H1 (cell line): Measurements from ENCODE around the gene KLHL18. TPM values are rescaled to one million over a fixed set of nuclear protein-coding genes. Genes with fewer than 3 reads are reported as not detected.

Source experiments
- CTCF ChIA-PET: fragments of 300-600 bp; sonication (Branson Sonifier 250); formaldehyde crosslinking; loops from one replicate; lab custom pipeline; 2021; ENCODE audit not compliant: partially characterized antibody; lab: Charles Lee
- POLR2A ChIA-PET: fragments of 300-600 bp; sonication (Branson Sonifier 250); formaldehyde crosslinking; loops from one replicate; lab custom pipeline; 2021; ENCODE audit warnings: inconsistent platforms; ENCODE audit not compliant: partially characterized antibody; lab: Charles Lee
- DNase-seq, 2 experiments: peaks; one replicate each; pipeline versions ENCODE4 v3.0.0 to v3.0.0-alpha.2; 2010 to 2022; ENCODE audit warnings: low spot score in 2 of 2, low read depth in 1 of 2, mixed read lengths in 1 of 2
- FAIRE-seq: peaks from 2 replicates; lab custom pipeline; 2011; peaks lifted over from hg19 to GRCh38; lab: Jason Lieb, UNC
- H2AFZ ChIP-seq: 2 replicates; pipeline ENCODE4 v1.8.1; 2012; ENCODE audit warnings: low read length, inconsistent platforms
- H2AK5ac ChIP-seq: 2 replicates; pipeline ENCODE4 v1.6.1; 2013; ENCODE audit warnings: low read depth, low read length
- H2BK120ac ChIP-seq: replicated peaks from 2 replicates; pipeline ENCODE3; 2013; ENCODE audit warnings: low read depth, low read length, inconsistent platforms
- H2BK12ac ChIP-seq: 2 replicates; pipeline ENCODE4 v1.6.1; 2013; ENCODE audit warnings: low read depth, low read length
- H2BK15ac ChIP-seq: 2 replicates; pipeline ENCODE4 v1.6.1; 2013; ENCODE audit warnings: low read length
- H2BK20ac ChIP-seq: 2 replicates; pipeline ENCODE4 v1.6.1; 2013; ENCODE audit warnings: low read length
- H2BK5ac ChIP-seq: 2 replicates; pipeline ENCODE4 v1.6.1; 2013; ENCODE audit warnings: low read depth, low read length
- H3K14ac ChIP-seq: 2 replicates; pipeline ENCODE4 v1.6.1; 2013; ENCODE audit warnings: inconsistent platforms; ENCODE audit not compliant: insufficient read length
- H3K18ac ChIP-seq: 2 replicates; pipeline ENCODE4 v1.6.1; 2013; ENCODE audit warnings: low read length; ENCODE audit errors: extremely low read depth
- H3K23ac ChIP-seq: 2 replicates; pipeline ENCODE4 v1.6.1; 2013; ENCODE audit warnings: inconsistent platforms; ENCODE audit not compliant: insufficient read length
- H3K23me2 ChIP-seq: 2 replicates; pipeline ENCODE4 v1.6.1; 2013; ENCODE audit warnings: low read depth, low read length
- H3K27ac ChIP-seq: 2 replicates; pipeline ENCODE4 v1.6.1; 2011; ENCODE audit warnings: low read depth, low read length, inconsistent platforms
- H3K27me3 ChIP-seq, 4 experiments: replicated peaks in 1 of 4; 1 replicate in 1 of 4; 2 replicates in 3 of 4; pipeline versions ENCODE4 v1.6.1 to v1.8.1; 2011 to 2013; ENCODE audit warnings: low read length in 3 of 4, mild to moderate bottlenecking in 3 of 4, inconsistent platforms in 2 of 4, mixed read lengths in 2 of 4, moderate library complexity in 1 of 4; ENCODE audit not compliant: control insufficient read depth in 3 of 4, insufficient read depth in 3 of 4; ENCODE audit errors: extremely low read depth in 1 of 4
- H3K36me3 ChIP-seq, 4 experiments: 2 replicates each; pipeline versions ENCODE4 v1.6.1 to v1.8.1; 2011 to 2013; ENCODE audit warnings: mild to moderate bottlenecking in 4 of 4, low read length in 3 of 4, moderate library complexity in 2 of 4, control low read depth in 1 of 4, inconsistent platforms in 1 of 4; ENCODE audit not compliant: insufficient read depth in 4 of 4, control insufficient read depth in 2 of 4
- H3K4ac ChIP-seq: replicated peaks from 2 replicates; pipeline ENCODE3; 2013; ENCODE audit warnings: low read length, low read depth, mixed read lengths, inconsistent platforms; ENCODE audit not compliant: insufficient read length
- H3K4me1 ChIP-seq, 4 experiments: replicated peaks in 1 of 4; 1 replicate in 1 of 4; 2 replicates in 3 of 4; pipeline versions ENCODE4 v1.6.1 to v1.8.1; 2011 to 2013; ENCODE audit warnings: low read length in 3 of 4, inconsistent platforms in 2 of 4, mixed read lengths in 1 of 4; ENCODE audit not compliant: insufficient read depth in 4 of 4, control insufficient read depth in 3 of 4
- H3K4me2 ChIP-seq, 2 experiments: 2 replicates each; pipeline versions ENCODE4 v1.6.1 to v1.8.1; 2011 to 2013; ENCODE audit warnings: low read depth in 2 of 2, low read length in 2 of 2, control low read depth in 1 of 2, inconsistent platforms in 1 of 2, mild to moderate bottlenecking in 1 of 2; ENCODE audit not compliant: insufficient read depth in 1 of 2
- H3K4me3 ChIP-seq, 4 experiments: fragments of 200-600, 300-600 bp in 1 of 4; sonication (generic), shearing (Covaris generic), sonication (Bioruptor Twin) in 1 of 4; 2 replicates each; pipeline versions ENCODE4 v1.5.1 to v1.8.1; 2011 to 2016; ENCODE audit warnings: low read length in 4 of 4, low read depth in 3 of 4, control low read depth in 2 of 4, inconsistent platforms in 2 of 4, mild to moderate bottlenecking in 2 of 4, mixed read lengths in 1 of 4, moderate library complexity in 1 of 4; ENCODE audit not compliant: insufficient read depth in 2 of 4; ENCODE audit errors: extremely low read depth in 1 of 4
- H3K56ac ChIP-seq: replicated peaks from 2 replicates; pipeline ENCODE3; 2013; ENCODE audit warnings: low read depth, mild to moderate bottlenecking, mixed read lengths, low read length, inconsistent platforms; ENCODE audit not compliant: insufficient read length
- H3K79me1 ChIP-seq: 2 replicates; pipeline ENCODE4 v1.6.1; 2013; ENCODE audit warnings: low read depth, low read length, control low read depth
- H3K79me2 ChIP-seq, 2 experiments: 2 replicates each; pipeline versions ENCODE4 v1.6.1 to v1.8.1; 2012 to 2013; ENCODE audit warnings: low read length in 2 of 2, mild to moderate bottlenecking in 2 of 2, inconsistent platforms in 1 of 2; ENCODE audit not compliant: insufficient read depth in 2 of 2, control insufficient read depth in 1 of 2
- H3K9ac ChIP-seq, 4 experiments: replicated peaks in 1 of 4; 1 replicate in 1 of 4; 2 replicates in 3 of 4; pipeline versions ENCODE4 v1.6.1 to v1.8.1; 2011 to 2013; ENCODE audit warnings: low read depth in 3 of 4, low read length in 3 of 4, control low read depth in 2 of 4, mild to moderate bottlenecking in 2 of 4, moderate library complexity in 2 of 4, inconsistent platforms in 1 of 4; ENCODE audit errors: extremely low read depth in 1 of 4
- H3K9me3 ChIP-seq, 2 experiments: 2 replicates each; pipeline versions ENCODE4 v1.6.1 to v1.8.1; 2012 to 2013; ENCODE audit warnings: mild to moderate bottlenecking in 2 of 2, moderate library complexity in 2 of 2, control low read depth in 1 of 2, inconsistent platforms in 1 of 2, low read depth in 1 of 2, low read length in 1 of 2, mixed read lengths in 1 of 2; ENCODE audit not compliant: insufficient read depth in 2 of 2
- H4K20me1 ChIP-seq, 2 experiments: replicated peaks in 1 of 2; 2 replicates each; pipeline versions ENCODE3 to v1.8.1; 2011 to 2013; ENCODE audit warnings: inconsistent platforms in 2 of 2, low read length in 2 of 2, mild to moderate bottlenecking in 1 of 2; ENCODE audit not compliant: insufficient read depth in 2 of 2, control insufficient read depth in 1 of 2
- H4K5ac ChIP-seq: 2 replicates; pipeline ENCODE4 v1.6.1; 2013; ENCODE audit warnings: low read length, low read depth, mixed read lengths, inconsistent platforms; ENCODE audit not compliant: insufficient read length
- H4K8ac ChIP-seq: 2 replicates; pipeline ENCODE4 v1.8.0; 2013; ENCODE audit warnings: mild to moderate bottlenecking, moderate library complexity, low read length, inconsistent platforms; ENCODE audit not compliant: insufficient read depth; ENCODE audit errors: extremely low read depth
- H4K91ac ChIP-seq: replicated peaks from 2 replicates; pipeline ENCODE3; 2013; ENCODE audit warnings: low read length, mixed read lengths, inconsistent platforms; ENCODE audit not compliant: insufficient read length
- BCL11A ChIP-seq, 2 experiments: IDR thresholded peaks; one replicate each; pipeline ENCODE4 v1.6.1; 2011; ENCODE audit warnings: low read depth in 2 of 2, low read length in 2 of 2, mild to moderate bottlenecking in 2 of 2
- CEBPB ChIP-seq: IDR thresholded peaks from 2 replicates; pipeline ENCODE4 v1.6.1; 2012; ENCODE audit warnings: low read depth, low read length
- EGR1 ChIP-seq: IDR thresholded peaks from 2 replicates; pipeline ENCODE4 v1.6.1; 2011; ENCODE audit warnings: low read depth, low read length, borderline replicate concordance
- NRF1 ChIP-seq: IDR thresholded peaks from 2 replicates; pipeline ENCODE4 v1.6.1; 2011; ENCODE audit warnings: mild to moderate bottlenecking, low read depth, low read length, improper control_type of control experiment
- POU5F1 ChIP-seq: IDR thresholded peaks from 2 replicates; pipeline ENCODE4 v1.6.1; 2011; ENCODE audit warnings: low read depth, mild to moderate bottlenecking, low read length, moderate library complexity
- SP2 ChIP-seq: IDR thresholded peaks from 2 replicates; pipeline ENCODE4 v1.6.1; 2012; ENCODE audit warnings: mild to moderate bottlenecking, low read length, inconsistent platforms
- SUZ12 ChIP-seq: fragments of 200-600 bp; sonication (generic); IDR thresholded peaks from 2 replicates; pipeline ENCODE4 v1.6.1; 2012; ENCODE audit warnings: mild to moderate bottlenecking, inconsistent platforms, low read length, moderate library complexity, mixed read lengths
- TCF12 ChIP-seq: IDR thresholded peaks from 2 replicates; pipeline ENCODE4 v1.6.1; 2011; ENCODE audit warnings: low read depth, mild to moderate bottlenecking, low read length
- ZNF274 ChIP-seq: IDR thresholded peaks from 2 replicates; pipeline ENCODE4 v1.7.0; 2012; ENCODE audit warnings: low read length, borderline replicate concordance; ENCODE audit errors: extremely low read depth
- WGBS, 2 experiments: shearing (Covaris generic) in 1 of 2; methylation state at CpG; one replicate each; pipeline versions ENCODE4 v1.1.6 to v1.1.7; 2013 to 2015; ENCODE audit warnings: low lambda C conversion rate in 2 of 2, mixed read lengths in 2 of 2, inconsistent platforms in 1 of 2, low coverage in 1 of 2, missing lambda C conversion rate in 1 of 2; ENCODE audit not compliant: insufficient replicate concordance in 2 of 2, insufficient coverage in 1 of 2, insufficient read length in 1 of 2; ENCODE audit errors: extremely low coverage in 1 of 2, missing lambda C conversion rate in 1 of 2; 5-methylcytosine and 5-hydroxymethylcytosine counted together
- polyA plus RNA-seq, 7 experiments: library from polyadenylated mRNA; depleted of rRNA in 3 of 7; stranded (reverse) in 5 of 7; unstranded in 2 of 7; fragments of >200 nt in 5 of 7; fragments of 200-250 nt in 2 of 7; gene quantifications; 1 replicate in 5 of 7; 2 replicates in 1 of 7; 4 replicates in 1 of 7; pipeline versions ENCODE4 v1.2.1 to v1.2.3, GENCODE V29; 2011 to 2013; ENCODE audit warnings: missing spikeins in 2 of 7, mixed read lengths in 2 of 7
- total RNA-seq: library from RNA; stranded (reverse); fragmentation: NEBNext Ultra II Directional; extraction: Animal tissue kit (Norgen Biotek cat#: 25700); gene quantifications from 2 replicates; pipeline ENCODE4 v1.2.1, GENCODE V29; 2021
- TF ChIP-seq, protein P1 (sequence below), 3 experiments: IDR thresholded peaks; 1 replicate in 2 of 3; 2 replicates in 1 of 3; pipeline versions ENCODE4 v1.5.1 to v1.6.1; 2011; ENCODE audit warnings: low read length in 3 of 3, mild to moderate bottlenecking in 3 of 3, inconsistent platforms in 2 of 3, low read depth in 1 of 3, moderate library complexity in 1 of 3; ENCODE audit not compliant: insufficient read depth in 1 of 3; ENCODE audit errors: control extremely low read depth in 1 of 3

Gene KLHL18
- total and polyA plus RNA-seq, 2 of the 8 experiments (the other 6 are each of a cell fraction or from before 2014, with no cell fraction given): 19.9 to 31.7 TPM

DNA sequence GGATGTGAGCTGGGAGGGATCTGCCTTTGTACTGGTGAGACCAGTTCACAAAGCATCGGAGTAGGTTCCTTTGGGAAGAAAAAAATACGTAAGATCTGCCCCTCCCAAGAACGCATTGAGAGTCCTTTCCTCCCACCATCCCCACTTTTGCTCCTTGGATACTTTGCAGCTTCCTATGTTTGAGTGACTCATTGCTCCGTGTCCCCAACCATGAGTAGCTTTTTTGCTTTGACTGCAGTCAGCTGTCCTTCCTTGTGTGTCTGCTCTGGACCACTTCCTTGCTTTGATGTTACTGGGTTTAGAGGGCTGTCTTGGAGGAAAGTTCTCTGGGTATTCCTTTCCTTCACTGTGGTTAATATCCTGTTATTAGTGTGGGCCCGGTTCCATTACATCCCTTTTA lies 54.9 kb downstream of the KLHL18 start:
- no peak overlapping the region for H3K56ac ChIP-seq
- POLR2A ChIA-PET: interaction anchor here (1.0 kb wide), 1 partner anchor 9 kb away, joined by 3 read pairs; no protein-coding TSS in a partner anchor
- no peak for FAIRE-seq
- TF ChIP-seq CEBPB: no peak
- no peak for TF ChIP-seq TCF12
- TF ChIP-seq POU5F1: no peak
- no peak for TF ChIP-seq EGR1
- TF ChIP-seq BCL11A (IDR thresholded peaks at IDR 0.05; ENCODE audit: low read depth in 2 of 2, low read length in 2 of 2): no peak
- TF ChIP-seq SP2: no peak
- no peak for TF ChIP-seq NRF1
- no peak for TF ChIP-seq ZNF274
- no peak for TF ChIP-seq SUZ12
- TF ChIP-seq, protein P1, sequence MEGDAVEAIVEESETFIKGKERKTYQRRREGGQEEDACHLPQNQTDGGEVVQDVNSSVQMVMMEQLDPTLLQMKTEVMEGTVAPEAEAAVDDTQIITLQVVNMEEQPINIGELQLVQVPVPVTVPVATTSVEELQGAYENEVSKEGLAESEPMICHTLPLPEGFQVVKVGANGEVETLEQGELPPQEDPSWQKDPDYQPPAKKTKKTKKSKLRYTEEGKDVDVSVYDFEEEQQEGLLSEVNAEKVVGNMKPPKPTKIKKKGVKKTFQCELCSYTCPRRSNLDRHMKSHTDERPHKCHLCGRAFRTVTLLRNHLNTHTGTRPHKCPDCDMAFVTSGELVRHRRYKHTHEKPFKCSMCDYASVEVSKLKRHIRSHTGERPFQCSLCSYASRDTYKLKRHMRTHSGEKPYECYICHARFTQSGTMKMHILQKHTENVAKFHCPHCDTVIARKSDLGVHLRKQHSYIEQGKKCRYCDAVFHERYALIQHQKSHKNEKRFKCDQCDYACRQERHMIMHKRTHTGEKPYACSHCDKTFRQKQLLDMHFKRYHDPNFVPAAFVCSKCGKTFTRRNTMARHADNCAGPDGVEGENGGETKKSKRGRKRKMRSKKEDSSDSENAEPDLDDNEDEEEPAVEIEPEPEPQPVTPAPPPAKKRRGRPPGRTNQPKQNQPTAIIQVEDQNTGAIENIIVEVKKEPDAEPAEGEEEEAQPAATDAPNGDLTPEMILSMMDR (IDR thresholded peaks at IDR 0.05; ENCODE audit: control extremely low read depth in 1 of 3, insufficient read depth in 1 of 3, low read depth in 1 of 3, low read length in 3 of 3): no peak

More for the DNA sequence above, 54.9 kb downstream of the KLHL18 start:
- Histone ChIP-seq H4K91ac (no peak overlapping the region), H3K18ac (no peak overlapping the region), H4K20me1 (peaks cover 0 to 2% of the 10 kb centered on the region in 2 experiments), H3K4me1 (no peaks in the 10 kb centered on the region), H3K9me3 (no peaks in the 10 kb centered on the region), H2BK12ac (no peak overlapping the region), H3K27ac (no peak overlapping the region), H3K79me1 (no peaks in the 10 kb centered on the region; the same call in 1 of the 2 replicates), H3K4ac (no peak overlapping the region), H3K23me2 (no peaks in the 10 kb centered on the region), H2BK15ac (no peak overlapping the region), H3K79me2 (no peaks in the 10 kb centered on the region), H2BK5ac (no peak overlapping the region), H2BK20ac (no peak overlapping the region), H3K23ac (no peak overlapping the region), H3K27me3 (no peaks in the 10 kb centered on the region), H4K5ac (no peak overlapping the region), H3K4me2 (no peak overlapping the region), H4K8ac (no peak overlapping the region), H2AFZ (no peak overlapping the region), H2BK120ac (no peak overlapping the region), H3K9ac (no peak overlapping the region), H3K36me3 (peaks cover 8 to 64% (median 48%) of the 10 kb centered on the region in 4 experiments), H2AK5ac (no peak overlapping the region), H3K14ac (no peak overlapping the region), H3K4me3 (no peak overlapping the region)
- no peak for DNase-seq
- WGBS, 2 experiments: 89% methylated on average over 5 of the region's 5 CpGs; no CpG with 5 or more reads in 1 of the 2 experiments
- CTCF ChIA-PET: interaction anchor here (2.4 kb wide), 1 partner anchor 13 kb away, joined by 18 read pairs; no protein-coding TSS in a partner anchor
